Esophagus mucosa (tissue), 1 donor: ENCODE measurements around the gene RP2. TPM values are rescaled to one million over a fixed set of nuclear protein-coding genes. Genes with fewer than 3 reads are reported as not detected.

Source experiments
- ATAC-seq: fragments of 200-7000 bp; cut with Tn5 transposase; one replicate; pipeline ENCODE4 v1.9.1; 2020
- total RNA-seq: library from RNA; stranded (reverse); gene quantifications from one replicate; pipeline ENCODE4 v1.2.4, GENCODE V29; 2023
- donor health status: DM: yes; HTN: yes; CAD: no.

Gene RP2
- total RNA-seq, 1 donor from 2014 or later, result 8.4 TPM

DNA sequence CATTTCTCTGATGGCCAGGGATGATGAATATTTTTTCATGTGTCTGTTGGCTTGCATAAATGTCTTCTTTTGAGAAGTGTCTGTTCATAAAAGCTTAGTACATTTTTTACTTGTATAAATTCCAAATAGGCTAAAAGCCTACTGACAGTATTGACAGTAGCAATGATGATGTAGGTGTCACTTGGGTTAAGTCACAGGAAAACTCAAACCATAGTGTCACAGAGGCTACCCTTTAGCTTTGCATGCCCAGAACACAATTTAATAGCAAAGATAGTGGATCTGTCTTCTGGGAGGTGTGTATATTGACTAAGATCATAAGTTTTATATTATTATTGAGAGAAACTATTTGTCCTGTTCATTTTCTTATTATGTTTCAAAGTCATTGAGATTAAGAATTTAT lies 8.1 kb downstream of the RP2 start:
- ATAC-seq, result no peak

DNA sequence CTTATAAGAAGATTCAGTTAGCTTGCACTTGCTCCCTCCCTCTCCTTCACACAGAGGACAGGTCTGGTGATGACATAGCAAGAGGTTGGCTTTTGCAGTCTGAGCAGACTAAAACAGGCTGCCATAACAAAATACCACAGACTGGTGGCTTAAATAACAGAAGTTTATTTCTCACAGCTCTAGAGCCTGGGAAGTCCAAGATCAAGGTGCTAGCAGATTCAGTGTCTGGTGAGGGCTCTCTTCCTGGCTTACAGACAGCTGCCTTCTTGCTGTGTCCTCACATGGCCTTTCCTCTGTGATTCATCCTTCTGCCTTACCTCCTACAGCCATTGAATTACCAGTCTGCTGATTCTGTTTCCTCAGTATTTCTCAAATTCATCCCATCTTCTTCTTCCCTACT lies 13.1 kb downstream of the RP2 start:
- no peak for ATAC-seq

DNA sequence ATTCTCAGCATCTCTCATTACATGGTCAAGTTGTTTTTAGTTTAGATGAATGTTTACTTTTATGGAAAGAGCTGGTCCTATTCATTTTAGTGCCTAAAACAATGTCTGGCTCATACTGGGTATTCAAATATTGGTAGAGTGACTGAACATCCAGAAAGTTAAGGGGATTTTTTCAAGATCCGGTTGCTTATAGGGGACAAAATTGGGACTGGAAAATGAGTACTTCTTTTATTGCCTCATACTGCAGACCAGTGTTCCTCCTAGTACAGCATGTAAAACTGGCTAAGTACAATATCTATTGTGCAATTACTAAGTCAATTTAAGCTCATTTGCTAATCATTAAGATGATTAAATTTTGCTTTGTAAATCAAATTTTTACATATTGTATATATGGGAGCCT lies 13.9 kb downstream of the RP2 start:
- no peak for ATAC-seq

DNA sequence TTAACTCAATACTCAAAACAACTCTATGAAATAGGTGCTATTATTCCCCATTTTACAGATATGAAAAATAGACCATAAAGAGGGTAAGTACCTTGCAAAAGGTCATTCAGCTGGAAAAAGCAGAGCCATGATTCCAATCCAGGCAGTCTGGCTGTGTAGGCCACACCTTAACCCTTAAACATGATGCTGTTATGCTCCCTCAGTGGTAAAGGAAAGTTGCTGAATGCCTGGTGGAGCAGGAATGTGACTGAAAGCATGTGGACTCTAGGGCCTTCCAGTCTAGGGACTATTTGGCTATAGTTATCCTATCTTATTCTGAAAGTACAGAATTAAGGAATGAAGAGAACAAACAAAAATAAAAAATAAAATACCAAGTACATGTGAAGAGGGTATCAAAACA lies 19.6 kb downstream of the RP2 start:
- no peak for ATAC-seq

DNA sequence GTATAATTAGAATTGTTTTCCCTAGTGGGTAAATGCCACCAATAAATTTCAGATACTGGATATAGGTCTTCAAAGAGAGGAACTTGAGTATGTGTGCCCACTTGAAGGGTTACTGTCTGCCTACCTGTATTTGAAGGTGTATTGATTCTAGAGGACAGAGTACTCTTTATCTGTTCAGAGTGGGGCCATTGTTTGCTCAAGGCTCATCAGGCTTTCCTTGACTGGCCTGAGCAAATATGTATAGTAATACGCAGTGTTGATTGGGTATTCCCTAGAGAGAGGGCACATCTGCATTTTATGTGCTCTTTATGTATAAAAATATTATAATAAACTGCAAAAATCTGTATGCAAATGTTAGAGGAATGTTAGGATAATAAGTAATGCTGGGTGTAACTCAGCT lies 23.7 kb downstream of the RP2 start:
- ATAC-seq, result no peak

DNA sequence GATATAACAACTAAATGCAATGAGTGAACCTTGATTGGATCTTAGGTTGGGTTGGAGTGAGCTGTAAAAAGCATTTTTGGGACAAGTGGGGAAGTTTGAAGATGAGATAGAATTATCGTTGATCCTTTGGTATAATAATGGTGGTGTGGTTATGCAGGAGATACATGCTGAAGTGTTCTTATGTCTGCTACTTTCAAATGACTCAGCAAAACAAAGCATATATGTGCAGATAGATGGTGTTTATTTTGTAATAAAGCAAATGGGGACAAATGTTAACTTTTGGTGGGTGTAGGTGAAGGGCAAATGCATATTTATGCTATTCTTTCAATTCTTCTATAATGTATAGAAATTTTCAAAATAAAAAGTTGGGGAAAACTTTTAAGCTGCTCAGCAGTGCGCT lies 26.2 kb downstream of the RP2 start:
- no peak for ATAC-seq

DNA sequence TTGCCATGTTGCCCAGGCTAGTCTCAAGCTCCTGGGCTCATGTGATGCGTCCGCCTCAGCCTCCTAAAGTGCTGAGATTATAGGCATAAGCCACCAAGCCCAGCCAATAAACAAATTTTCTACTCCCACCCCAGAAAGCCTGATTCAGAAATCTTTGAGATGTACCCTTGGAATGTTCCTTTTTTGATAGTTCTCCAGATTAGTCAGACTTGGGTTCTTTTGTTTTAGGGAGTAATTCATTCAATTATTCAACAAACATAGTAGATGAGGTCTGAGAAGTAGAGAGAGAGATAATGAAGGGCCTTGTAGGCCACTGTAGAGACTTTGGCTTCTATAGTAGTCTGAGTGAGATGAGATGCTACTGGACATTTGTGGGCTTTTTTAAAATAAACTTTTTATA lies 27.8 kb downstream of the RP2 start:
- no peak for ATAC-seq

DNA sequence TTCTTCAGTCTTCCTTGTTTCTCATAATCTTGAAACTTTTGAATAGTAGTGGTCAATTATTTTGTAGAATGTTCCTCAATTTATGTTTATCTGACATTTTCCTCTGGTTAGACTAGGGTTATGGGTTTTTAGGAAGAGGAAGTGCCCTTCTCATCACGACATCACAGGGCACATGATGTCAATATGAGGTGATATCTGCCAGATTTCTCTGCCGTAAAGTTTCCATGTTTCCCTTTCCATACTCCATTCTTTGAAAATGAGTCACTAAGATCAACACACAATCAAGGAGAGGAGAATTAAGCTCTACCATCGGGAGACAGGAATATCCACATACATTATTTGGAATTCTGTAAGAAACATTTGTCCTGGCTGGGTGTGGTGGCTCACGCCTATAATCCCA lies 28.4 kb downstream of the RP2 start:
- no peak for ATAC-seq

DNA sequence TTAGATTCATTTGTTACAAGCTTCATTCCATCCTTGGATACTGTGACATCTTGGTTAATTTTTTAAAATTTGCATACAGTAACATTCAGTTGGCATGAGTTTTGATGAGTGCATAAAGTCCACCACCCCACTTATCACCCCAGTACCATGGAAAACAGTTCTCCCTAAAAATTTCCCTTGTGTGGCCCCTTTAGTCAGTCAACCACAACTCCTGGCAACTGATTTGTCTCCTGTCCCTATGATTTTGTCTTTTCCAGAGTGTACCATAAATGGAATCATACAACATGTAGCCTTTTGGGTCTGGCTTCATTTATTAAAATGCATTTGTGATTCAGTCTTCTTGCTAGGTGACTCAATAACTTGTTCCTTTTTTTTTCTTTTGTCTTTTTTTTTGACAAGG lies 29.9 kb downstream of the RP2 start:
- no peak for ATAC-seq

DNA sequence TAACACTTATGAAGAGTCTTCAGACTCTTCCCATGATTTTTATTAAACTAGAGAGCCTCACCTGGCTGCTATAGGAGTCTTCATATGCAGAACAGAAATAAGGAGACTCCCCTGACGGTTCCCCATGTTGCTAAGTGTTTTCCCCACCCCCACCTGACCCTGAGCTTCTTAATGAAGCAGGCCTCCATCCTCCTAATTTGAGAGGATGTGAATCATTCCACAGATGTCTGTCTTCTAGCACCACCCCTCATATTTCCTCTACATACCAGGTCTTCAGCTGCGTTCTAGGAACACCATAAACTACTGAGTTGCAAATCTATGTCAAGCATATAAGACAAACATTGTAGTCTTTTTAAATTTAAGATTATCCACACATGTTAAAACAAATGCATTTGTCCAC lies 36.9 kb downstream of the RP2 start:
- no peak for ATAC-seq

DNA sequence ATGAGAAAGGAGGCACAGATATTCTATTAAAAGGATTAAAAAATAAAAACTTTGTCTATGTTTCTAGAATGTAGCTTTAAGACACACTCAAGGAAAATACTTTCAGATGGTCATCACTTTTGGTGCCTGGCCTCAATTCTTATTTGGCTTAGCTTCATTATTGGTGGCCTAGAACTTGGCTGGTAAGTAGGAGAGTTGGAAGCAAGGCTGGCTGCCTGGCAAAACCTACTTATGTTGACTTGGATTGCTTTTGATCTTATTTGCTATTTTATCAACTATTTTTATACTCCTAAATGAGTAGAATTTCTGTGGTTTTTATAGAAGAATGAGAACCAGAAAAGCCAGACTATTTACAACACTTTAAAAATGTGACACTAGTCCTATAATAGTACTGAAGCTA lies 40.1 kb downstream of the RP2 start:
- no peak for ATAC-seq

DNA sequence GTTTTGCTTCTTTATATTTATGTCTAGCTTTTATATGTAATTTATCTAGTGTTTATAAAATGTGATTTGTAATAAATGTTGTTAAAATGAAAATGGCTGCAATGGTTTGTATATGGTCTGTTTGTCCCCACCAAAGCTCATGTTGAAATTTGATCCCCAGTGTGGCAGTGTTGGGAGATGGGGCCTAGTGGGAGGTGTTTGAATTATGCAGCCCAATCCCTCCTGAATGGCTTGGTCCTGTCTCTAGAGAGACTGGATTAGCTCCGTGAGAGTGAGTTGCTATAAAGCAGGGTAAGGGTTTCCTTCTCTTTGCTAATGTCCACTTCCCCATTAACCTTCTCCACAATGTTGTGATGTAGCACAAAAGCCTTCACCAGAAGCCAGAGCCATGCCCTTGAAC lies 45.4 kb downstream of the RP2 start:
- no peak for ATAC-seq

DNA sequence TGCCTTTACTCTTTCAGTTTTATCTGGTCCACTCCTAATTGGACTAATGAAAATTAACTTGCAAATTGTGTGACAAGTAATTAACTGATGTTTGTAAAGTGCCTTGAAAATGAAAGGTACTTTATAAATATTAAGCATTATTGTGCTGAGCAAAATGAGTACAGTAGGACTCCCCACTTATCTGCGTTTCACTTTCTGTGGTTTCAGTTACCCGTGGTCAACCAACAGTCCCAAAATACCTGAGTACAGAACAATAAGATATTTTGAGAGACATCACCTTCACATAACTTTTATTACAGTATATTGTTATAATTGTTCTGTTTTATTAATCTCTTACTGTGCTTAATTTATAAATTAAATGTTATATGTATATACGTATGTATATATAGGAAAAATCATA lies 48.0 kb downstream of the RP2 start:
- no peak for ATAC-seq

DNA sequence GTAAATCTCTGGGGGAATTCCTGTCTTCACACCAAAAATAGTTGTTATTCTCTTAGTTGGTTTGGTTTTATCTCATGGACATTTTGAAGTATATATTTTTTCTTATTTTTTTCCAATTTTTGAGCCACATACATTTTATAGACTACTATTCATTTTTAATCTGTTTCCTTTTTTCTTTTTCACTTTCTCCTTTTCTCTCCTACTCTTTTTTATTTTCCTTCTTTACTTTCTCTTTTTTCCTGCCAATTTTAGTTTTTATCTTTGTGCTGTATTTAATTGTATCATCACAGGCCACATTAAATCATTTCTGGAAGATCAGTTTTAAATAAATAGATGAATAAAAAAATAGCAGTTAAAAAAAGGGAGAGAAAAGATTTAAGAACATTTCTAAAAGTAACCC lies 61.4 kb downstream of the RP2 start:
- no peak for ATAC-seq

DNA sequence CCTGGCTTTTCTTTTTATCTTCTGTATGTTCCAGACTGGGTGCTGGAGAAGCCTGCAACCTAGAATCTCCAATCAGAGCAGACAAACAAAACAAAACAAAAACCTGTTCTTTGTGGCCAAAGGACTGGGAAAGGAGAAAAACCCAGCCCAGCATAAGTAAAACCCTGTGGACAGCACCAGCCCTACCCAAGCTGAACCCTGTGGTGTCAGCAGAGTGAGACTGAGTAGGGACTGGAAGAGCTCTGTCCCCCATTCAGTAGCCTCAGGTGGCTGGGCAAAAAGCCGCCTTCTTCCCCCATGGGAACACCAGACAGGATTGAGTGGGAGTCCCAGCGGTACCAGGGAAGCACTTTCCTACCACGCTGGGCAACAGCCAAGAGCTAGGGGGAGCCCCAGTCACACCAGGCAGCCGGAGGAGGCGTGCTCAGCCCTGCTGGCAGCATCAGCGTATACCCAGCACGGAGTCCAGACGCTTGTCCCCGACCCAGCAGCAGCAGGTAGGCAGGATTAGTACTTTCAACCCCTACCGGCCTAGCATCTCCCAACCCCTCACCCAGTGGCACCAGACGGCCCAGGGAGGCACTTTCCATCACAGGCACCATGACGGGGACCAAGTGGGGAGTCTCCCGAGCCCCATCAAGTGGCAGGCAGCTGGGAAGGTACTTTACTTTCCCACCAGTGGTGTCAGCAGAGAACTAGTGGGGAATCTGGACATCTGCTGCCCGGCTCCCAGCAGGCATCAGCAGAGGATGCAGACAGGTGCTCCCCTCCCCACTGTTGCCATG lies 66.8 kb downstream of the RP2 start:
- peak; percentile 91 for ATAC-seq

DNA sequence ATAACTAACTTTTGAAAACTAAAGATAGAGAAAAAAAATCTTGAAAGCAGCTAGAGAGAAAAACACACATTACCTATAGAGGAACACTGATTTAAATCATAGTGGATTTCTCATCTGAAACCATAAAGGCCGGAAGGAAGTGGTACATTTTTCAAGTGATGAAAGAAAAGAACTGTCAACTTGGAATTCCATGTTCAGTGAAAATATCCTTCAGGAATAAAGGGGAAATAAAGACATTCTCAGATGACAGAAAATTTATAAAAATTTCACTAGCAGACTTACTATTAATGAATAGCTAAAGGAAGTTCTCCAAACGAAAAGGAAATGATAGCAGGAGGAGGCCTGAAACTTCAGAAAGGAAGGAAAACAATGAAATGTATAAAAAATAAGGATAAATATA lies 67.8 kb downstream of the RP2 start:
- ATAC-seq, result no peak

DNA sequence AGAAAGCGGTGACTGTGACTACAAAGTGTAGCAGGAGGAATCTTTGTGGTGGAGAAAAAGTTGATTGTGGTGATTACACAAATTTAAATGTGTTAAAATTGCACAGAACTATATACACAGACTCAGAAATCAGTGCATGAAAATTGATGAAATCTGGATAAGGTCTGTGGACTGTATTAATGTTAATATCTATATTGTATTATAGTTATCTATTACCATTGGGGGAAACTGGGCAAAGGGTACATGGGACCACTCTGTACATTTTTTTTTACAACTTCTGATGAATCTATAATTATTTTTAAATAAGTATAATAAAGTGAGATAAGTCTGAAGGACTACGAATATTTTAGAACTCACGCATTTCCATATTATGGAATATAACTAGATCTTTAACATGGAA lies 73.6 kb downstream of the RP2 start:
- no peak for ATAC-seq

DNA sequence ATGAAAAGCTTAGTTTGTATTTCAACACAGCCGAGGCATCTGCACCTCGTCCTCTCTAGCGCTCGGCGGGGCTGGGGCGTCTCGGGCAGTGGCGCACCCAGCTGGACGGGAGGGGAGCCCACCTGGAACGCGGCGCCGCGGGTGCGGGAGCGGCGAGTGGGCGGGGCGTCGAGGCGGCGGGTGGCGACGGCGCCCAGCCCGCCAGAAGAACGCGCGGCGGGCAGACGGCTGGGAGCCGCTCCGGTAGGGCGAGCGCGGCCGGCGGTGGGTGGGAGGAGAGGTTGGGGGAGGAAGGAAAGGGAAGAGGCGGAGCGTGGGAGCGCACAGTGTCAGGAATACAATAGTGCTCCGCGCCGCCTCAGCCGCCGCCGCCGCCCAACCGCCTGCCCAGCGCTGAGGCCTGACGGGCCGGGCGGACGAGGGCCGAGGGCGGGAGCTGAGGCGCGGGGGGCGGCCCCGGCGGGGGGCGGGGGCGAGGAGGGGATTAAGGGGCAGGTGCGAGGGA lies 75.3 kb downstream of the RP2 start, which contains the start of gene JADE3:
Gene JADE3 (plus strand): TSS at position 324 of the 505 bp plus-strand sequence. CDS start 72,474 bp downstream, outside the sequence.
- peak; percentile 92 for ATAC-seq

DNA sequence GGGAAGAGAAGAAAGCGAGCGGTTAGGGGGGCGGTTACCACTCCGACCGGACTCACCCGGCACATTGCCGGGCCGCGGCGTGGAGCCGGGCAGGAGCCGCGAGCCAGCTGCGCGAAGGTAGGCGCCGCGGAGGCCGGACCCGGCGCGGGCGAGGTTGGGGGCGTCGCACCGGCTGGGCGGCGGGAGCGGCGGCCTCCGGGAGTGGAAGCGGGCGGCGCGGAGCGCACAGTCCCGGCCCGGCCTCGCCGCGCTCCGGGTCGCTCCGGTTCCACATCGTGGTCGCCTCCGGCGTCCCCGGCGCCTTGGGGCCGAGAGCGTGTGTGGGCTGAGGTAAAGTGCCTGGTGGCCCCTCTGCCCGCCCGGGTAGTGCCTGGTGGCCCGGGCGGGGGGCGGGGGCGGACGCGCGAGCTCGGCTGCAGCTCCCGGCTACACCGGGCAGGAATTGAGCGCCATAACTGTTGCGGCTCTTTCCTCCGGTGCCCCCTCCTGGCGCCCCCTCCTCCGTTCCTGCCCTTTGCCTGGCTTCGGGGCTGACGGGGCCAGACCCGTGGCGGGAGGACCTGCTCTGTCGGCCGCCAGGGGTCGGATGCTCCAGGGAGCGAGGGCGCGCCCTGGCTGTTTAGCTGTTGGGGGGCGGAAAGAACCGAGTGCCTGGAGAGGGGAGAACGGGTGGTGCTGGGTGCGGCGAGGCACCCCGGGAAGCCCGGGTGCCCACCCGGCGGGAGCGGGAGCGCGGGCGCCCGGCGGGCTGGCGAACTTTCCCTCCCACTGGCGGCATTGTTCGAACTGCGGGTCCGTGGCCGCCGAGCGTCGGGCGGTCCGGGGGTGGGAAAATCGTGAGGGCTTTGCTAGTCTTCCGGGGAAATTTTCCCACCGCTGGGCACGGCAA lies 76.0 kb downstream of the RP2 start:
- ATAC-seq, result peak; percentile 51

DNA sequence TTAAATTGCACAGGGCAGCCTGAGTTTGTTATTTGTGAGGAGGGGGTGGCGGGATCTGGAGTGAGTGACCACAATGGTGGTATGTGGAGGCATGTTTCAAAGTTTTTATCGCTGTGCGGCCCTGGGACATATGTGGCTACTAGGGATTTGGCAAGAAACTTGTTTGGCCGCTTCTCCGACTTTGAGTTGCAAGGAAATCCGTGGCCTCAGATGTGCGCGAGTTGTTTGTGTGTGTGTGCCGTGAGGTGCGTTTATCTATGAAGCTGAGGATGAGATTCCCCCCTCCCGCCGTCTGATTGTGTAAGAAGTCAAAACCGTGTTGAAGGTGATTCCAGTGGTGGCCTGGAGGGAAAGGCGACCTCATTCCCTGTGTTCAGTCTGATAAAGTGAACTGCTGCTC lies 76.8 kb downstream of the RP2 start:
- no peak for ATAC-seq

DNA sequence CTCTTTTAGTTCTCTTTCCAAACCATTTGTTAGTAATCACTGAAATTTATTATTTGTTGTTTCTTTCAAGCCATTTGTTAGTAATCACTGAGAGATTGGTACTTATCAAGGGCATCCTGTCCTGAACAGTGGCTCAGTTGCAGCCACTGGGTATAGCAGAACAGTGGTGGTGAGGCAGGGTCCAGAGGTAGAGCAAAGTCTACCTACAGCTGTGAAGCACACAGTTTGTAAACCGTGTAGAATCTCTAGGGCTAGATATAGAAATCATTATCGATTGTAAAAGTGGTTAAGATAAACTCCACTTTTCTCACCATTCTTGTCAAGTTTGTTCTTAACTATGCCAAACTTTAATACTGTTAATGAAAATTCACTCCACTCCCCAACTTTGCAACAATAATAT lies 79.4 kb downstream of the RP2 start:
- ATAC-seq, result no peak

DNA sequence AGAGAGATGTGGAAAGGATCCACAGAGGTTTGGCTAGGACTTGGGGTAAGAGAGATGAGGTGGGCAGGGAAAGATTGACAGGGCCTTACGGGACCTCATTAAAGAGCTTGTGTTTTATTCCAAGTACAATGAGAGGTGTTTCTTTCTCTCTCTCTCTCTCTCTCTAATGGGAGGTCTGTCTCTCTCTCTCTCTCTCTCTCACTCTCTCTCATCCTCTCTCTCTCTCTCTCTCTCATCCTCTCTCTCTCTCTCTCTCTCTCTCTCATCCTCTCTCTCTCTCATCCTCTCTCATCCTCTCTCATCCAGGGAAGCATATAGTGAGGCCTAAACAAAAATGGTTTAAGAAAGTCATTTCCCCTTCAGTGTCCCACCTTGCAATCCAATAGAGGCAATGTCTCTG lies 80.8 kb downstream of the RP2 start:
- ATAC-seq, result no peak

DNA sequence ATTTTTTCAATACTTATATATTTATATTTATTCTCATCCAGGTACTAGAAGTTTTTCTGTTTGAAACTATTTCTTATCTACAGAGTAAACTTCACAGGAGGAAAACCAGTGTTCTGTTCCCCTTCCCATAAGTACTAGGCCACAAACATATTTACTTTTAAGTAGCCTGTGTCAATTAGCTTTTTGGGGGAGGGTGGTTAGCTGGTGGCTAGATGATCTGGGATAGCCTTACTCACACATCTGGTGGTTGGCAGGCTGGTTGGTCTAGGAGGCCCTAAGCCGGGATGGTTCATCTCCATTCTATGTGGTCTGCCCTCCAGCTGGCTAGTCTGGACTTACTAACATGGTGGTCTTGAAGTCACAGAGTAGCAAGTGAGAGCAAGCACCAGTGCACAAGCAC lies 81.6 kb downstream of the RP2 start:
- ATAC-seq, result no peak

DNA sequence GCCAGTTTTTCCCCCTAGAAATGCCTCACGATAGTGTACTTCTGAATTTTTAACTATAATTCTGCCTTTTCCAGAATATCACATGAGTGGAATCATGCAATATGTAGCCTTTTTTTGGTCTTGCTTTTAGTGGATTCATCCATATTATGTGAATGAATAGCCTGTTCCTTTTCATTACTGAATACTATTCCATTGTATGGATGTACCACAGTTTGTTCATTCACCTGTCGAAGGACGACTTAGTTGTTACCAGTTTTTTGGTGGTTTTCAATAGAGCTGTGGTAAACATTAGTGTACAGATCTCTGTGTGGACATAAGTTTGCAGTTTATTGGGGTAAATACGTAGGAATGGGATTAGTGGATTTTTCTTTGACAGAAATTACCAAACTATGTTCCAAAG lies 83.4 kb downstream of the RP2 start:
- ATAC-seq, result no peak
